ENCODE measurements around the gene KY.

The KY gene

GRCh38 chr3:134619884-134620445 lies 30.9 kb downstream of the KY start:
- no peak for DNase-seq (ENCODE audit: low read depth)

- no peak for DNase-seq (ENCODE audit: low read depth)
These were observed 31.6 kb downstream of the KY start for GRCh38 chr3:134619301-134619615.

GRCh38 chr3:134618478-134619300 lies 32.1 kb downstream of the KY start:
- DNase-seq (ENCODE audit: low read depth) = no peak

- no peak for DNase-seq (ENCODE audit: low read depth)
These were observed 33.0 kb downstream of the KY start for GRCh38 chr3:134617608-134618477.

GRCh38 chr3:134615743-134616142 lies 35.1 kb downstream of the KY start:
- DNase-seq (ENCODE audit: low read depth) = no peak

GRCh38 chr3:134614955-134615354 lies 35.9 kb downstream of the KY start:
- DNase-seq (ENCODE audit: low read depth) = no peak

GRCh38 chr3:134613006-134613520 lies 37.8 kb downstream of the KY start:
- DNase-seq (ENCODE audit: low read depth) = no peak

GRCh38 chr3:134611516-134611915 lies 39.3 kb downstream of the KY start:
- DNase-seq (ENCODE audit: low read depth) = no peak

- DNase-seq (ENCODE audit: low read depth) = no peak
These were observed 40.1 kb downstream of the KY start for GRCh38 chr3:134610432-134611385.

GRCh38 chr3:134609821-134610431 lies 40.9 kb downstream of the KY start:
- DNase-seq (ENCODE audit: low read depth) = no peak

GRCh38 chr3:134608771-134609435 lies 41.9 kb downstream of the KY start:
- DNase-seq (ENCODE audit: low read depth) = no peak

- DNase-seq (ENCODE audit: low read depth) = no peak
These were observed 42.6 kb downstream of the KY start for GRCh38 chr3:134608023-134608770.

GRCh38 chr3:134607054-134608022 lies 43.5 kb downstream of the KY start:
- DNase-seq (ENCODE audit: low read depth) = no peak

- no peak for DNase-seq (ENCODE audit: low read depth)
These were observed 44.5 kb downstream of the KY start for GRCh38 chr3:134606033-134607025.

- DNase-seq (ENCODE audit: low read depth) = no peak
These were observed 45.3 kb downstream of the KY start for GRCh38 chr3:134605556-134605955.

- DNase-seq (ENCODE audit: low read depth) = no peak
These were observed 46.9 kb downstream of the KY start for GRCh38 chr3:134603956-134604355.

- no peak for DNase-seq (ENCODE audit: low read depth)
These were observed 47.3 kb downstream of the KY start for GRCh38 chr3:134603480-134603879.

All from ELR (cell line).